VCaP (cell line): ENCODE data around the gene MDN1.

Experiments
- H3K27ac ChIP-seq: fragments of 450-650 bp; 2 replicates; pipeline ENCODE4 v1.5.1; 2017
- TF ChIP-seq, protein P1 (sequence below): fragments of 450-650 bp; conservative IDR thresholded peaks from 2 replicates; pipeline ENCODE4 v1.5.1; 2017; ENCODE audit warnings: mild to moderate bottlenecking, moderate library complexity

The MDN1 gene

DNA sequence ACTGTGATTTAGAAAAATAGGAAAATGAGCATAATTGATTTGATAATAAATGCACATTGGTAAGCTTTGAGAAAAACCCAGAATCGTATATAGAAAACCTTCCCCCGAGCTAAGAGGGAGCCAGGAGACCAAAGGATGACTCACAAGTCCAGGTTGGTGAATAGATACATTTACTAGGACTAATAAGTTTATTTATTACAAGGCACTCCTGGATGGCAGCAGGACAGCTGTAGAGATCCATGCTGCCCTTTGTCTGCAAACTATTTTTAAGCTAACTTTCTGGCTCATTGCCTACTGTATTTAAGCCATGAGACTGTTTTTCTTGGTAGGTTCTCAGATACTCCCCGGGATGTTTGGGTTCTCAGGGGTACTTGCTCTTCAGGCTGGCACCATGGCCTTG lies 23.5 kb upstream of the MDN1 start:
- no peak overlapping the region for H3K27ac ChIP-seq
- TF ChIP-seq, protein P1, sequence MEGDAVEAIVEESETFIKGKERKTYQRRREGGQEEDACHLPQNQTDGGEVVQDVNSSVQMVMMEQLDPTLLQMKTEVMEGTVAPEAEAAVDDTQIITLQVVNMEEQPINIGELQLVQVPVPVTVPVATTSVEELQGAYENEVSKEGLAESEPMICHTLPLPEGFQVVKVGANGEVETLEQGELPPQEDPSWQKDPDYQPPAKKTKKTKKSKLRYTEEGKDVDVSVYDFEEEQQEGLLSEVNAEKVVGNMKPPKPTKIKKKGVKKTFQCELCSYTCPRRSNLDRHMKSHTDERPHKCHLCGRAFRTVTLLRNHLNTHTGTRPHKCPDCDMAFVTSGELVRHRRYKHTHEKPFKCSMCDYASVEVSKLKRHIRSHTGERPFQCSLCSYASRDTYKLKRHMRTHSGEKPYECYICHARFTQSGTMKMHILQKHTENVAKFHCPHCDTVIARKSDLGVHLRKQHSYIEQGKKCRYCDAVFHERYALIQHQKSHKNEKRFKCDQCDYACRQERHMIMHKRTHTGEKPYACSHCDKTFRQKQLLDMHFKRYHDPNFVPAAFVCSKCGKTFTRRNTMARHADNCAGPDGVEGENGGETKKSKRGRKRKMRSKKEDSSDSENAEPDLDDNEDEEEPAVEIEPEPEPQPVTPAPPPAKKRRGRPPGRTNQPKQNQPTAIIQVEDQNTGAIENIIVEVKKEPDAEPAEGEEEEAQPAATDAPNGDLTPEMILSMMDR: no peak

DNA sequence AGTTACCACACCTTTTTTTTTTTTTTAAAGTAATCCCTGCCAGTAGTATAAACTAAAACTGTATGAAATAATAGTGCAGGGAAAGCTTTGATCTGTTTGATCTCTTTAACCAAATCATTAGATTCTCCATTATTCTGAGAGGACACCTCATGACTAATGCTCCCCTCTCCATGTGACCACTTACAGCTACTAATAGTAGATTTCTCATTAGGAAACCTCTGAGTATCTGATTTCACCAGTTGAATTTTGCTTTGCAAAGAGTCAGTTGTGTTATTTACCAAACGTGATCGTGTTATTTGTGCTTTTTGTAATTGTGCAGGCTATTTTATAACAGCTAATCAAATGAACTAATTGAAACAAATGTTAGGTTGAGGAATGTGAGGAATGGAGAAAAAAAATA lies 22.6 kb upstream of the MDN1 start:
- no peak overlapping the region for H3K27ac ChIP-seq
- TF ChIP-seq, protein P1: no peak

DNA sequence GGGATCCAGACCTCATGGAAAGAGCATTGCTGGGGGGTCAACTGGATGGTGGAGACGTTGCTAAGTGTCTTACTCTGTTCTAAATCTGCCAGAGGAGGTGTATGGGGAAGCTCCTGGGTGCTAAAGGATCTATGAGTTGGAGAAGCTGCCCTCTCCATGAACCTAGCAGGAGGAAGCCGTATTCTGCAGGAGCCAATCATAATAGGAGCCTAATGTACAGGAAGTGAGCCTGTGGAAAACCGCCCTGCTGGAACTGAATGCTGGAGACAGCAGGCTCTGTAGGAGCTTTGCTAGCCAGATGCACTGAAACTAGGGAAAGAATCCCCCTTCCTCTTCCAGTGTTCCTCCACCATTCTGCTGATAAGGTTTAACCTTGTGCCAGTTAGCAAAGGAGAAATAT lies 20.9 kb upstream of the MDN1 start:
- TF ChIP-seq, protein P1: no peak
- no peak overlapping the region for H3K27ac ChIP-seq

GRCh38 chr6:89836639-89837222 lies 17.1 kb upstream of the MDN1 start:
- no peak overlapping the region for H3K27ac ChIP-seq
- TF ChIP-seq, protein P1: no peak

GRCh38 chr6:89834884-89835792 lies 15.5 kb upstream of the MDN1 start:
- H3K27ac ChIP-seq: no peak overlapping the region
- TF ChIP-seq, protein P1: no peak

DNA sequence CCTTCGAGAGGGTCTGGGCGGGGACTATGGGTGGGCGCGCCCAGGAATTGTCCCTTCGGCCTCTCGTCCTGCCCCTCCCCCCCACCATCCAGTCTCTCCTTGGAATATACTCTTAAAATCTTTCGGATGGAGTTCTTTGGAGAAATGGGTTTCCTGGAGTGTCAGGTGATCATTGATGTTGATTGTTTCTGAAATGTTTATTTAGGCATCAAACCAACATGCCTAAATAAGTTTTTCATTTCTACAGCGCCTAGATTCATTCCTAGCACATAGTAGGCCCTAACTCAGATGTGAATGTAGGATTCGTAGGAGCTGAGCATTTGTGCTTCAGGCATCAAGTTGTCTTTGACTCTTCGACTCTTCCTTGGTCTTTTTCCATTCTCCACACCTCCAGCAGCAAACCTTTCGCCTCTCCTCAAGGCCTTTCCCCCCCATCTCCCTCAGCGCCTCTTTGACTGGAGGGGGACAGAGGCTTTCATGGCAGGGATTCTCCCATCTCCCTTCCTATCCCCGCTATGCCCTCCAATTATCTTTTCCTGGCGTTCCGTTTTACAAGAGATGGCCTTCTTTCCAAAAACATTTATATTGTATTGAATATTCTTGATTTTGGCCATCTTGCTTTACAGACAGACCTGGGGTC lies 10.7 kb upstream of the MDN1 start:
- peak overlapping the region; percentile 85 for H3K27ac ChIP-seq
- TF ChIP-seq, protein P1: no peak

DNA sequence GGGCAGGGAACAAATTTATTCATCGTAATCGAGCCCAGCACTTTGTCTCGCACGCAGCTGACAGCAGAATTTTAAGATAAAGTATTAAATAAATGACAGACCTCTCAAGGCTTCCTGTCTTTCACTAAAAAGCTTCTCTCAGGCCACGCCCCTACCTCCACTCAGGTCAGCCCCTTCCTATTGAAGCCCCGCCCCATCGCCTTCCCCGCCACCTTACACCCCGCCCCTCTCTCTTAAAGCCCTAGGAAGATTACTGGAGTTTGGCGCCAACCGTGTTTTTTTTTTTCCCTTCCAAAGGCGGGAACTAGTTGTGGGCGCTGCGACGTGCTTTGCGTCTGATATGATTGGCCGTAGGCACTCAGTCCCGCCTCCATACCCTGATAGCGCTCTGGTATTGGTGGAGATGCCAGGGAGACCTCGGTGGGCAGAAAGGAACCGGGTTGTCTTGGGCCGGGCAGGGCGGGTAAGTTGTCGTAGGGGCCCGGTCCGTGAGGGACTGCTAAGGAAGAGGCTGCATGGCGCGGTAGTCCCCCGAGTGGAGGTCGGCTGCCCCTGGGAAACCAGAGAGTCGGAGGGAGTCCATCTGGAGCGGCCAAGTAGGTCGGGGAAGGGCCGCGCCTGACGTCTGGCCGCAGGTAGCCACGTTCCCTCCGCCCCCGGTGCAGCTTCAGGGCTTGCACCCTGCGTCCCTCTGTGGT lies 10.0 kb upstream of the MDN1 start, which contains the start of gene CASP8AP2:
TSS of gene CASP8AP2 (plus strand) at position 409 of the 698 bp plus-strand sequence.
- TF ChIP-seq, protein P1: no peak
- peak within 1 kb of the TSS; percentile 85 for H3K27ac ChIP-seq
